ENCODE results near the gene SCG2. TPM values are rescaled to one million over a fixed set of nuclear protein-coding genes. Genes with fewer than 3 reads are reported as not detected.

The SCG2 gene
- total RNA-seq, 2 donors from 2014 or later, result 0.13 TPM; not detected in 1

GRCh38 chr2:223613017-223613950 lies 11.1 kb upstream of the SCG2 start:
- TF ChIP-seq CTCF (conservative IDR thresholded peaks at IDR 0.05), result no peak
- Mint-ChIP-seq H3K36me3 (ENCODE audit: low read depth) (no peaks in the 10 kb centered on the region), H3K4me3 (peak overlapping the region; percentile 52), H3K27ac (peak overlapping the region; percentile 69), H3K4me1 (peaks cover 22% of the 10 kb centered on the region), H3K27me3 (ENCODE audit: insufficient read depth) (peaks cover 80% of the 10 kb centered on the region), H3K9me3 (no peaks in the 10 kb centered on the region)
- WGBS, 2 experiments (ENCODE audit: insufficient coverage in 1 of 2, insufficient read length in 1 of 2), result 12 to 18% methylated on average over 23 to 35 of the region's 35 CpGs
- Histone ChIP-seq H3K36me3 (ENCODE audit: control insufficient read depth, insufficient read depth, low read length) (no peaks in the 10 kb centered on the region), H3K4me3 (ENCODE audit: low read length) (peak overlapping the region; percentile 68), H3K9ac (ENCODE audit: extremely low read depth, low read length, poor library complexity, severe bottlenecking) (no peak overlapping the region), H3K4me1 (ENCODE audit: control insufficient read depth, insufficient read depth, low read length) (no peaks in the 10 kb centered on the region), H3K9me3 (ENCODE audit: control insufficient read depth, low read length) (no peaks in the 10 kb centered on the region), H3K27ac (ENCODE audit: low read depth, low read length) (peak overlapping the region; percentile 72), H3K27me3 (ENCODE audit: control insufficient read depth, insufficient read depth, low read length, poor library complexity, severe bottlenecking) (peaks cover 59% of the 10 kb centered on the region)
- DNase-seq, result peak; percentile 93

GRCh38 chr2:223612501-223612900 lies 10.3 kb upstream of the SCG2 start:
- Histone ChIP-seq H3K27ac (ENCODE audit: low read depth, low read length) (peak overlapping the region; percentile 72), H3K9me3 (ENCODE audit: control insufficient read depth, low read length) (no peaks in the 10 kb centered on the region), H3K9ac (ENCODE audit: extremely low read depth, low read length, poor library complexity, severe bottlenecking) (no peak overlapping the region), H3K36me3 (ENCODE audit: control insufficient read depth, insufficient read depth, low read length) (no peaks in the 10 kb centered on the region), H3K27me3 (ENCODE audit: control insufficient read depth, insufficient read depth, low read length, poor library complexity, severe bottlenecking) (peaks cover 51% of the 10 kb centered on the region), H3K4me3 (ENCODE audit: low read length) (peak overlapping the region; percentile 68), H3K4me1 (ENCODE audit: control insufficient read depth, insufficient read depth, low read length) (no peaks in the 10 kb centered on the region)
- WGBS, 2 experiments (ENCODE audit: insufficient coverage in 1 of 2, insufficient read length in 1 of 2), result 74 to 89% methylated on average over 1 to 5 of the region's 5 CpGs
- TF ChIP-seq CTCF (conservative IDR thresholded peaks at IDR 0.05), result no peak
- Mint-ChIP-seq H3K27ac (no peak overlapping the region), H3K4me3 (peak overlapping the region; percentile 52), H3K9me3 (no peaks in the 10 kb centered on the region), H3K27me3 (ENCODE audit: insufficient read depth) (peaks cover 75% of the 10 kb centered on the region), H3K36me3 (ENCODE audit: low read depth) (no peaks in the 10 kb centered on the region), H3K4me1 (peaks cover 16% of the 10 kb centered on the region)
- no peak for DNase-seq

- H3K9me3 ChIP-seq (ENCODE audit: control insufficient read depth, low read length), result no peaks in the 10 kb centered on the region
- peaks cover 18% of the 10 kb centered on the region for H3K4me1 Mint-ChIP-seq
- no peak overlapping the region for H3K4me3 ChIP-seq (ENCODE audit: low read length)
- H3K27me3 Mint-ChIP-seq (ENCODE audit: insufficient read depth), result peaks cover 64% of the 10 kb centered on the region
- WGBS, 2 experiments (ENCODE audit: insufficient coverage in 1 of 2, insufficient read length in 1 of 2), result 95 to 100% methylated on average over 2 of the region's 2 CpGs
- no peak for DNase-seq
- no peaks in the 10 kb centered on the region for H3K9me3 Mint-ChIP-seq
- H3K36me3 ChIP-seq (ENCODE audit: control insufficient read depth, insufficient read depth, low read length), result no peaks in the 10 kb centered on the region
- no peaks in the 10 kb centered on the region for H3K4me1 ChIP-seq (ENCODE audit: control insufficient read depth, insufficient read depth, low read length)
- H3K27ac ChIP-seq (ENCODE audit: low read depth, low read length), result no peak overlapping the region
- peaks cover 37% of the 10 kb centered on the region for H3K27me3 ChIP-seq (ENCODE audit: control insufficient read depth, insufficient read depth, low read length, poor library complexity, severe bottlenecking)
- H3K27ac Mint-ChIP-seq, result no peak overlapping the region
- TF ChIP-seq CTCF (conservative IDR thresholded peaks at IDR 0.05), result no peak
- H3K4me3 Mint-ChIP-seq, result no peak overlapping the region
- no peaks in the 10 kb centered on the region for H3K36me3 Mint-ChIP-seq (ENCODE audit: low read depth)
- H3K9ac ChIP-seq (ENCODE audit: extremely low read depth, low read length, poor library complexity, severe bottlenecking), result no peak overlapping the region
Observed at GRCh38 chr2:223611061-223611460, 8.9 kb upstream of the SCG2 start.
